Testis (tissue), 3 donors: ENCODE measurements around the gene CD44. TPM values are rescaled to one million over a fixed set of nuclear protein-coding genes. Genes with fewer than 3 reads are reported as not detected.

ENCODE experiments used
- DNase-seq: peaks from one replicate; pipeline ENCODE4 v3.0.0-alpha.2; 2019
- H3K27ac ChIP-seq, 2 donors: fragments of 200-600 bp; sonication (generic); one replicate each; pipeline ENCODE4 v1.5.1; 2019
- H3K27me3 ChIP-seq: fragments of 200-600 bp; sonication (generic); one replicate; pipeline ENCODE4 v1.5.1; 2019
- H3K36me3 ChIP-seq: fragments of 200-600 bp; sonication (generic); one replicate; pipeline ENCODE4 v1.5.1; 2017; ENCODE audit warnings: low read depth; ENCODE audit errors: missing control alignments
- H3K4me1 ChIP-seq: fragments of 200-600 bp; sonication (generic); one replicate; pipeline ENCODE4 v1.5.1; 2019
- H3K4me3 ChIP-seq, 2 donors: fragments of 200-600 bp; sonication (generic); one replicate each; pipeline ENCODE4 v1.5.1; 2017 to 2019
- H3K9me3 ChIP-seq: fragments of 200-600 bp; sonication (generic); one replicate; pipeline ENCODE4 v1.5.1; 2017
- CTCF ChIP-seq, 3 experiments: fragments of 450-650 bp in 2 of 3; fragments of 200-600 bp in 1 of 3; sonication (generic) in 1 of 3; IDR thresholded peaks; one replicate each; pipeline ENCODE4 v1.5.1; 2016 to 2019; ENCODE audit warnings: antibody characterized with exemption in 3 of 3, mild to moderate bottlenecking in 2 of 3, moderate library complexity in 1 of 3
- POLR2A ChIP-seq: fragments of 450-650 bp; IDR thresholded peaks from one replicate; pipeline ENCODE4 v1.6.1; 2017; ENCODE audit warnings: antibody characterized with exemption, mild to moderate bottlenecking, moderate library complexity
- WGBS, 2 donors: methylation state at CpG; one replicate each; pipeline ENCODE4 v1.1.5; 2018; 5-methylcytosine and 5-hydroxymethylcytosine counted together
- intact Hi-C: fragments of 100-400 bp; cut with DNase I; formaldehyde crosslinking; loops from one replicate; pipeline ENCODE4 v1.15.1; 2023; ENCODE audit warnings: low total_unique reads
- polyA plus RNA-seq: library from polyadenylated mRNA; stranded (reverse); fragments of 350-450 nt; fragmentation: Illumina TruSeq; extraction: RNeasy Lipid Tissue Mini Kit (QIAGEN cat#74804); gene quantifications from one replicate; pipeline ENCODE4 v1.2.3, GENCODE V29; 2014; ENCODE audit warnings: low read depth, low replicate concordance; ENCODE audit not compliant: insufficient read depth
- total RNA-seq, 2 donors: library from RNA; depleted of rRNA; stranded (reverse); fragments of >200 nt; gene quantifications; one replicate each; pipeline ENCODE4 v1.2.3, GENCODE V29; 2016

The CD44 gene
- total and polyA plus RNA-seq, 3 donors from 2014 or later = 4.0 to 44.5 (median 13.4) TPM

- DNase-seq = no peak
- intact Hi-C loops = no loop called here
- Histone ChIP-seq H3K27me3 (no peaks in the 10 kb centered on the region), H3K27ac (peak overlapping the region in 1 of 2 donors; percentile 38), H3K4me1 (no peaks in the 10 kb centered on the region), H3K9me3 (no peaks in the 10 kb centered on the region), H3K36me3 (no peaks in the 10 kb centered on the region), H3K4me3 (peak overlapping the region; percentile 54 to 57)
- WGBS, 2 donors = 18 to 19% methylated on average over 8 of the region's 8 CpGs
- TF ChIP-seq CTCF (IDR thresholded peaks at IDR 0.05) (no peak), POLR2A (no peak)
These were observed 831 bp downstream of the CD44 start for GRCh38 chr11:35139722-35140282.

- no peak for DNase-seq
- no peaks in the 10 kb centered on the region for H3K27me3 ChIP-seq
- TF ChIP-seq CTCF (IDR thresholded peaks at IDR 0.05) = no peak
- TF ChIP-seq POLR2A = no peak
- no peak overlapping the region for H3K4me3 ChIP-seq
- no peaks in the 10 kb centered on the region for H3K9me3 ChIP-seq
- H3K27ac ChIP-seq = no peak overlapping the region
- H3K4me1 ChIP-seq = no peaks in the 10 kb centered on the region
- intact Hi-C loops = no loop called here
- 71% methylated on average over 2 of the region's 2 CpGs for WGBS, 2 donors
- no peaks in the 10 kb centered on the region for H3K36me3 ChIP-seq
These were observed 2.1 kb downstream of the CD44 start for GRCh38 chr11:35141071-35141470.

GRCh38 chr11:35141571-35141971, 2.6 kb downstream of the CD44 start:
- peak; percentile 34 for DNase-seq
- H3K36me3 ChIP-seq = no peaks in the 10 kb centered on the region
- H3K27me3 ChIP-seq = no peaks in the 10 kb centered on the region
- 76 to 83% methylated on average over 9 of the region's 9 CpGs for WGBS, 2 donors
- no peaks in the 10 kb centered on the region for H3K4me1 ChIP-seq
- H3K9me3 ChIP-seq = no peaks in the 10 kb centered on the region
- no peak overlapping the region for H3K27ac ChIP-seq
- TF ChIP-seq POLR2A = no peak
- TF ChIP-seq CTCF (IDR thresholded peaks at IDR 0.05) = no peak
- no peak overlapping the region for H3K4me3 ChIP-seq
- intact Hi-C loops = no loop called here

- H3K9me3 ChIP-seq = no peaks in the 10 kb centered on the region
- H3K36me3 ChIP-seq = no peaks in the 10 kb centered on the region
These were observed 3.6 kb downstream of the CD44 start for GRCh38 chr11:35142481-35143075.

More at GRCh38 chr11:35142481-35143075, 3.6 kb downstream of the CD44 start:
- no peak overlapping the region for H3K4me3 ChIP-seq
- no peak overlapping the region for H3K27ac ChIP-seq
- H3K27me3 ChIP-seq = no peaks in the 10 kb centered on the region
- intact Hi-C loops = no loop called here
- 88 to 93% methylated on average over 2 of the region's 2 CpGs for WGBS, 2 donors
- TF ChIP-seq CTCF (IDR thresholded peaks at IDR 0.05) (no peak), POLR2A (no peak)
- DNase-seq = no peak
- H3K4me1 ChIP-seq = no peaks in the 10 kb centered on the region
